HG03575 (cell line): Measurements from ENCODE around the gene PAK5.

Experiments
- ATAC-seq: cut with Tn5 transposase; IDR thresholded peaks from one replicate; pipeline ENCODE4 v1.9.1; 2021; ENCODE audit not compliant: unreplicated experiment, insufficient number of reproducible peaks, low FRiP score; ENCODE audit errors: extremely low read depth

The PAK5 gene

GRCh38 chr20:9800421-9800820 is 38.5 kb downstream of the PAK5 start:
- ATAC-seq = no peak

GRCh38 chr20:9794831-9795230 is 44.0 kb downstream of the PAK5 start:
- ATAC-seq = no peak

- no peak for ATAC-seq
These were observed 46.2 kb downstream of the PAK5 start for GRCh38 chr20:9792674-9793073.

DNA sequence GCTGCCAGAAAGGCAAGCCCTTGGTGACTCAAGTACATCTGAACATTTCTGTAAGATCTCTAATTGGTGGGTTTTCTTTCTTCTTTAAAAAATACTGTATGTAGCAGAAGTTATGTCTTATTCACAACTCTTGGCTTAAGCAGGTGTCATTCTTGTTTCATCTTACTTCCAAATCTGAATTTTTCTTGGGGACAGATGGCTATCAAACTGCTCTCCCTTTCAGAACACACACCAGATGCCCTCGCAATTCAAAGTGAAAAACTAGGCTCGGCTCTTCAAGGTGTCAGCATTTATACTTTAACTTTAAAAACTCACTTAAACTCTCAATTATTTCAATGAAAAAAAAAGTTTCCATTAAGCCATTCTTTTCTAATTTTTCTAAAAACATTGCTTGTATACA is 49.7 kb downstream of the PAK5 start:
- no peak for ATAC-seq

- ATAC-seq = no peak
These were observed 63.7 kb downstream of the PAK5 start for GRCh38 chr20:9775176-9775575.

- no peak for ATAC-seq
These were observed 68.9 kb downstream of the PAK5 start for GRCh38 chr20:9769954-9770353.

- no peak for ATAC-seq
These were observed 77.4 kb downstream of the PAK5 start for GRCh38 chr20:9761476-9761875.

DNA sequence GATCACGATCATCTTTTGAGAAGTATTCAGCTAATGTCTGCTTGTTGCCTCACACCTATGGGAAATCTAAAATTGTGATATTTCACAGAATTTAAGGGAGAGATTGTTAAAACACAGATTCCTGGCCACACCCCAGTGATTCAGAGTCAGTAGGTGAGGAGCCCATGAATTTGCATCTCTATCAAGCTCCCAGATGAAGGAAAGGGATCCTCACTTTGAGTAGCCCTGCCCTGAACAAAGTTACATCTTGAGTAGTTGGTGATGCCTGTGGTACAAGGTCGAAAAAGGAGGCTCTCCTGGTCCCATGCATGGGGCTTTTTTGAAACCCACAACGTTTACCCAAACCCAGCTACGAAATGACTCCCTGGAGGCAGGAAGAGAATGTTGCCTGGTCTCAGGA is 79.5 kb downstream of the PAK5 start:
- no peak for ATAC-seq

GRCh38 chr20:9758752-9759151 is 80.1 kb downstream of the PAK5 start:
- ATAC-seq = no peak

- ATAC-seq = no peak
These were observed 82.2 kb downstream of the PAK5 start for GRCh38 chr20:9756660-9757059.

DNA sequence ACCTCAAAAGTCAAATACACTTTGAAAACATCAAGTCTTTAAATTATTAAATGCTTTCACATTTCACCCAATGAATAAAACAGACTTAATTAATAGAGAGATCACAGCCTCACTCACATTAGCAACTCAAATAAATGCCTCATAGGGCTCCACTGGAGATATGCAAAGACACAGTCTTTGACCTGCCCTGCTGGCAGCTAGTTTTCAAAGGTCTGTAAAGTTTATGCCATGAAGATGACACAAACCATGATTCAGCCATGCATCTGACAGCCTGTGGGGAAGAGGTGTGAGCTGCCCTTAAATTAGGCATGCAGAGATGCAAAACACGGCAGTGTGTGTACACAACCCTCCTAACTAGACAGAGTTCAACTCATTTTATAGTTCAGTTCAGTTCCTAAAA is 83.6 kb downstream of the PAK5 start:
- no peak for ATAC-seq

DNA sequence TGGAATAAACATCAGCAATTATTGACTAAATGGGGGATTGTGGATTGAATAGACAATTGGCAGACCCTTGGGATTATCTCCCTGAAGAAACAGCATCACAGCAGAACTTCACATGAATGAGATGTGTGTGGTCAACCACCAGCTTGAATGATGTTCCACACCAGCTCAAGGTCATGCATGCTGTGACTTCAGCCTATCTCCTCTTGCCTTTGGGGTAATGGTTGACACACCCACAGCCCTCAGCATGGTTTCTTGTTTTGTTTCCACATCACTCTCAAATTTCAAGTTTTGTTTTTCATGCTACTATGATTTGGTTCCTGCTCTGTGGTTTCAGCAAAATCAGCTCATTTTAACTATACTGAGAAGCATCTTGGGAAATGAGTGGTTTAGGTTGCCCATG is 94.3 kb downstream of the PAK5 start:
- ATAC-seq = no peak

DNA sequence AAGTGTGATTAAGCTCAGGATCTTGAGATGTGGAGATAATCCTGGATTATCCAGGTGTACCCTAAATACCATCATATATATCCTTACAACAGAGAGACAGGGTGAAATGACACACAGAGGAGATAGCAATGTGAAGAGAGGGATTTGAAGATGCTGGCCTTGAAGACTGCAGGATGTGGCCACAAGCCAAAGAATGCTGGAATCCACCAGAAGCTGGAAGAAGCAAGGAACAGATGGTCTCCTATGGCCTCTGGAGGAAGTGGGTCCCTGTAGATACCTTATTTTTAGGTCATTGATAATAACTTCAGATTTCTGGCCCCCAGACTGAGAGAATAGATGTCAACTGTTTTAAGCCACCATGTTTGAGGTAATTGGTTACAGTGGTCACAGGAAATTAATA is 95.0 kb downstream of the PAK5 start:
- no peak for ATAC-seq

- ATAC-seq = no peak
These were observed 96.1 kb downstream of the PAK5 start for GRCh38 chr20:9742821-9743220.

DNA sequence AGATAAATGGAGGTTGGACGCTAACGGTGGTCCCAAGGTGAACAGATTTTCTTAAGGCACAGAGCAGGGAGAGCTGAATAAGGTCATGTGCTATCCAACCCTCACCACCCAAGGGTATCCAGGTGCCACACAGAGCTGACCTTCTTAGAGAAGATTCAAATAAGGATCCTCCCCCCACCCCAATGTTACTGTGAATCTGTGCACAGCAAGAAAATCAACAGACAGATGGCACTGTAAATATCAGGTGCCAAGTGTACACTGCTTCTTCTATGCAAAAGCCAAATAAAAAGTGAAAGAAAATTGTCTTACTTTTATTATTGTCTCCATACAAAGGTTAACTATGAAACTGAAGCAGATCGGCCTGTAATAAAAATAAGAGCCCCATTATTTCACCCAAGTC is 96.9 kb downstream of the PAK5 start:
- no peak for ATAC-seq

GRCh38 chr20:9740486-9740885 is 98.4 kb downstream of the PAK5 start:
- no peak for ATAC-seq

DNA sequence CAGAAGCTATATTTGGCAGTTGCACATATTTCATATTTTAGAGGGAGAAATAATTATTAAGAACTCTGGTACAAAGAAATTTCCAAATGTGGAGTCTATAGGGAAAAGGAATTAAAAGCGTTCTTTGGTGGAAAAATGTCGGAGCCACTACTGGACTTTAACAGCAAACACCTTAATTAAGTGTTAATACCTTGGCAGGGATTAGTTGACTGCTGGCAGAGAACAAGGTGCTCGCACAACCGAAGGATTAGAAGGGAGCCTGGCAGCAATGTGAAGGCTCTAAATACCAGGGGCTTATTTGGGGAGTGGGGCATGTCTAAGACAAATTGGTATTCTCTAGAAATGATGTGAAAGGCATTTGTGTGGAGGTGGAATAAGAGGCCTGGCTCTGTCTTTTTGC is 98.9 kb downstream of the PAK5 start:
- ATAC-seq = no peak

- no peak for ATAC-seq
These were observed 102.5 kb downstream of the PAK5 start for GRCh38 chr20:9736373-9736772.

DNA sequence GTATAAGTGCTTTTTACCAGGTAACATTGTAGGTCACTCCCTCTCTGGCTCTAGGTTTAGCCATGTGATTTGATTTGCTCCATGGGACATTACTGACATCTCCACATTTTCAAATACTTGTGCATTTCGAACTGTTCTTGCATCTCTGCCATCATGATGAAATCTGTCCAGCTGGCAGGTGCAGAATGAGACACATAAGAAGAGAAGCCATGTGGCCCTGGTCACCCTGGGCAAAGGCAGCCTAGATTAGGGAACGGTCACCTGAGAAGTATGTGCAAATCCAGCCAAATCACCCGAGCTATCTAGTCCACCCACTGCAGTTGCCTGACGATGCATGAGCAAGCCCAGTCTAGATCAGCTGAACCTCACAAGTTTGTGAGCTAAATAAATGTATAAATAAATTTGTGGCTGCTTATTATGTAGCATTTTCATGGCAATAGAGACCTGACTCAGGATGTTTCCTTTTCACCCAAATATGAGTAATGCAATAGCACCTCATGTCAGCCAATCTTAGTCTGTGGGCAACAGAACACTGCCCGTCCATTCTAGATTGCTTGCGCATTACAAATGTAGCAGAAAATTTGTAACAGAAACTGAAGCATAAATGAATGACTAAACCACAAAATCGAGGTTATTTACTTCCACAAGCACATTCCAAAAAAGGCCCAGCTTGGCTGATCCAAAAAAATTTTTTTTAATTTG is 115.2 kb downstream of the PAK5 start:
- no peak for ATAC-seq

DNA sequence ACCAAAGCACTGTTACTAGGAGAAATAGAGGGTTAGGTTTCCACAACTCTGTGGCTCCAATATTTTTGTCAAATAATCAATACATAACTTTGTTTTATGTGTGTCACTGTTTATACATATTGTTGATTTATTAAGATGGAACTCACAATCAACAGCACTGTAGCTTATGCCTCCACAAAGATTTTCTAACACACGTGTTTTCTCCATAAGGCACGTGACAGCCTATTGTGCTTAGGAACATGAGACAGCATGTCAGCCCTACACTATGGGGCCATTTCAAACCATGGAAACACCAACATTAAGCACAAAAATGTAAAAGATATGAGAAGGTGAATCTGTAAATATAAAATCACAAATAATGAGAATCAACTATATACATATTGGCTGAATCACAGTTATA is 127.0 kb downstream of the PAK5 start:
- ATAC-seq = no peak

GRCh38 chr20:9710685-9711084 is 128.2 kb downstream of the PAK5 start:
- no peak for ATAC-seq
